ENCODE data around the gene BRINP1. TPM values are rescaled to one million over a fixed set of nuclear protein-coding genes. Genes with fewer than 3 reads are reported as not detected.

BRINP1 gene
- total and polyA plus RNA-seq, 2 experiments from 2014 or later, result 0.64 to 1.3 TPM

GRCh38 chr9:119221276-119221675 lies 148.0 kb downstream of the BRINP1 start:
- DNase-seq (ENCODE audit: low spot score), result peak; percentile 24
- Histone ChIP-seq H3K27ac (peak overlapping the region; percentile 86), H3K27me3 (no peaks in the 10 kb centered on the region), H3K4me1 (ENCODE audit: insufficient read depth) (peaks cover 15% of the 10 kb centered on the region), H2AFZ (no peak overlapping the region), H3K9me3 (ENCODE audit: low read depth) (no peaks in the 10 kb centered on the region), H3K4me2 (no peak overlapping the region), H4K20me1 (ENCODE audit: insufficient read depth, poor library complexity, severe bottlenecking) (no peaks in the 10 kb centered on the region), H3K79me2 (no peaks in the 10 kb centered on the region), H3K36me3 (replicated peaks; ENCODE audit: insufficient read depth, low read depth) (no peaks in the 10 kb centered on the region), H3K9me2 (replicated peaks; ENCODE audit: insufficient read depth) (no peaks in the 10 kb centered on the region), H3K4me3 (no peak overlapping the region)
- WGBS (ENCODE audit: low lambda C conversion rate, missing lambda C conversion rate), result 50% methylated on average over 4 of the region's 4 CpGs
- TF ChIP-seq EZH2 (IDR thresholded peaks at IDR 0.05; ENCODE audit: borderline replicate concordance) (no peak), CTCF (IDR thresholded peaks at IDR 0.05; ENCODE audit: poor library complexity) (no peak), EZH2phosphoT487 (IDR thresholded peaks at IDR 0.05; ENCODE audit: low read depth, severe bottlenecking, unreplicated experiment) (no peak)

- H3K9me2 ChIP-seq (replicated peaks; ENCODE audit: insufficient read depth), result no peaks in the 10 kb centered on the region
- H3K27ac ChIP-seq, result no peak overlapping the region
- no peaks in the 10 kb centered on the region for H3K36me3 ChIP-seq (replicated peaks; ENCODE audit: insufficient read depth, low read depth)
- H3K27me3 ChIP-seq, result no peaks in the 10 kb centered on the region
- H2AFZ ChIP-seq, result no peak overlapping the region
- H3K4me3 ChIP-seq, result no peak overlapping the region
- H3K9me3 ChIP-seq (ENCODE audit: low read depth), result no peaks in the 10 kb centered on the region
- no peaks in the 10 kb centered on the region for H4K20me1 ChIP-seq (ENCODE audit: insufficient read depth, poor library complexity, severe bottlenecking)
- no peak overlapping the region for H3K4me2 ChIP-seq
- TF ChIP-seq CTCF (IDR thresholded peaks at IDR 0.05; ENCODE audit: poor library complexity) (no peak), EZH2 (IDR thresholded peaks at IDR 0.05; ENCODE audit: borderline replicate concordance) (no peak), EZH2phosphoT487 (IDR thresholded peaks at IDR 0.05; ENCODE audit: low read depth, severe bottlenecking, unreplicated experiment) (no peak)
- DNase-seq (ENCODE audit: low spot score), result peak; percentile 28
- WGBS (ENCODE audit: low lambda C conversion rate, missing lambda C conversion rate), result 59% methylated on average over 7 of the region's 7 CpGs
- H3K79me2 ChIP-seq, result no peaks in the 10 kb centered on the region
- peaks cover 22% of the 10 kb centered on the region for H3K4me1 ChIP-seq (ENCODE audit: insufficient read depth)
Measured at GRCh38 chr9:119218293-119218692, 150.9 kb downstream of the BRINP1 start.

- no peaks in the 10 kb centered on the region for H3K27me3 ChIP-seq
- H3K9me3 ChIP-seq (ENCODE audit: low read depth), result no peaks in the 10 kb centered on the region
- peak overlapping the region; percentile 46 for H3K4me2 ChIP-seq
- peaks cover 22% of the 10 kb centered on the region for H3K4me1 ChIP-seq (ENCODE audit: insufficient read depth)
- peak overlapping the region; percentile 26 for H3K27ac ChIP-seq
- peak; percentile 60 for DNase-seq (ENCODE audit: low spot score)
- no peaks in the 10 kb centered on the region for H3K9me2 ChIP-seq (replicated peaks; ENCODE audit: insufficient read depth)
- H4K20me1 ChIP-seq (ENCODE audit: insufficient read depth, poor library complexity, severe bottlenecking), result no peaks in the 10 kb centered on the region
- H3K36me3 ChIP-seq (replicated peaks; ENCODE audit: insufficient read depth, low read depth), result no peaks in the 10 kb centered on the region
- H3K4me3 ChIP-seq, result no peak overlapping the region
- TF ChIP-seq EZH2phosphoT487 (IDR thresholded peaks at IDR 0.05; ENCODE audit: low read depth, severe bottlenecking, unreplicated experiment) (no peak), CTCF (IDR thresholded peaks at IDR 0.05; ENCODE audit: poor library complexity) (no peak), EZH2 (IDR thresholded peaks at IDR 0.05; ENCODE audit: borderline replicate concordance) (no peak)
- 61% methylated on average over 8 of the region's 8 CpGs for whole genome bisulfite sequencing (ENCODE audit: low lambda C conversion rate, missing lambda C conversion rate)
- no peaks in the 10 kb centered on the region for H3K79me2 ChIP-seq
- H2AFZ ChIP-seq, result no peak overlapping the region
Measured at GRCh38 chr9:119216651-119217331, 152.4 kb downstream of the BRINP1 start.
